Subcutaneous abdominal adipose tissue (tissue), 5 donors: ENCODE data around the gene CLDN9.

Source experiments
- H3K27ac ChIP-seq: one replicate; pipeline ENCODE4 v1.7.0; 2013; ENCODE audit warnings: low read depth, mild to moderate bottlenecking, inconsistent platforms, low read length, moderate library complexity
- H3K27me3 ChIP-seq, 5 donors: one replicate each; pipeline ENCODE4 v1.7.0; 2013; ENCODE audit warnings: low read length in 5 of 5, inconsistent platforms in 1 of 5; ENCODE audit not compliant: control insufficient read depth in 5 of 5, insufficient read depth in 4 of 5
- H3K36me3 ChIP-seq, 5 donors: one replicate each; pipeline ENCODE4 v1.7.0; 2013; ENCODE audit warnings: low read length in 5 of 5; ENCODE audit not compliant: control insufficient read depth in 5 of 5, insufficient read depth in 5 of 5
- H3K4me1 ChIP-seq, 5 donors: one replicate each; pipeline ENCODE4 v1.7.0; 2013; ENCODE audit warnings: low read length in 5 of 5, mild to moderate bottlenecking in 3 of 5, moderate library complexity in 1 of 5; ENCODE audit not compliant: control insufficient read depth in 5 of 5, insufficient read depth in 5 of 5
- H3K4me3 ChIP-seq, 5 donors: one replicate each; pipeline ENCODE4 v1.7.0; 2013; ENCODE audit warnings: low read length in 5 of 5, low read depth in 1 of 5
- H3K9ac ChIP-seq, 5 donors: one replicate each; pipeline ENCODE4 v1.7.0; 2013; ENCODE audit warnings: low read length in 5 of 5, mild to moderate bottlenecking in 4 of 5, moderate library complexity in 3 of 5
- H3K9me3 ChIP-seq, 5 donors: one replicate each; pipeline ENCODE4 v1.7.0; 2013; ENCODE audit warnings: low read length in 5 of 5; ENCODE audit not compliant: control insufficient read depth in 5 of 5
- donor health status: healthy.
- donor health status: healthy.
- donor health status: healthy.
- donor health status: healthy.
- donor health status: healthy.

The CLDN9 gene

GRCh38 chr16:3060339-3061127 lies 47.8 kb downstream of the CLDN9 start:
- peak overlapping the region in 2 of 5 donors; percentile 22 to 80 for H3K4me3 ChIP-seq
- peaks cover 3 to 36% (median 29%) of the 10 kb centered on the region in 5 donors for H3K4me1 ChIP-seq
- H3K27ac ChIP-seq, result no peak overlapping the region
- H3K27me3 ChIP-seq, result no peaks in the 10 kb centered on the region
- H3K36me3 ChIP-seq, result no peaks in the 10 kb centered on the region
- H3K9me3 ChIP-seq, result no peaks in the 10 kb centered on the region
- peak overlapping the region in 2 of 5 donors; percentile 60 to 79 for H3K9ac ChIP-seq

- Histone ChIP-seq H3K9ac (no peak overlapping the region), H3K27me3 (no peaks in the 10 kb centered on the region), H3K27ac (no peak overlapping the region), H3K9me3 (no peaks in the 10 kb centered on the region), H3K36me3 (peaks cover 0 to 4% (median 0%) of the 10 kb centered on the region in 5 donors), H3K4me3 (no peak overlapping the region), H3K4me1 (peaks cover 3 to 55% (median 31%) of the 10 kb centered on the region in 5 donors)
Observed at GRCh38 chr16:3062553-3062952, 49.8 kb downstream of the CLDN9 start.

GRCh38 chr16:3063625-3064386 lies 51.1 kb downstream of the CLDN9 start:
- peaks cover 0 to 15% (median 4%) of the 10 kb centered on the region in 5 donors for H3K36me3 ChIP-seq
- no peaks in the 10 kb centered on the region for H3K27me3 ChIP-seq
- H3K4me3 ChIP-seq, result no peak overlapping the region
- H3K9ac ChIP-seq, result no peak overlapping the region
- peak overlapping the region; percentile 84 for H3K27ac ChIP-seq
- H3K9me3 ChIP-seq, result no peaks in the 10 kb centered on the region
- peaks cover 3 to 53% (median 22%) of the 10 kb centered on the region in 5 donors for H3K4me1 ChIP-seq
